Kidney capillary endothelial cell (primary cell): ENCODE data around the gene ABCC4.

Experiments
- DNase-seq: peaks from one replicate; pipeline ENCODE4 v3.0.0-alpha.2; 2018; ENCODE audit warnings: low spot score

The ABCC4 gene

GRCh38 chr13:95117092-95117491 lies 184.2 kb downstream of the ABCC4 start:
- DNase-seq: no peak

GRCh38 chr13:95115525-95115924 lies 185.7 kb downstream of the ABCC4 start:
- no peak for DNase-seq

GRCh38 chr13:95113601-95114000 lies 187.7 kb downstream of the ABCC4 start:
- no peak for DNase-seq

- DNase-seq: no peak
Measured at GRCh38 chr13:95112883-95113282, 188.4 kb downstream of the ABCC4 start.

GRCh38 chr13:95111608-95112007 lies 189.6 kb downstream of the ABCC4 start:
- DNase-seq: no peak

- DNase-seq: no peak
Measured at GRCh38 chr13:95106562-95106961, 194.7 kb downstream of the ABCC4 start.

- DNase-seq: no peak
Measured at GRCh38 chr13:95100525-95101433, 200.5 kb downstream of the ABCC4 start.

GRCh38 chr13:95099541-95099940 lies 201.7 kb downstream of the ABCC4 start:
- DNase-seq: no peak

GRCh38 chr13:95098916-95099315 lies 202.3 kb downstream of the ABCC4 start:
- DNase-seq: no peak

- no peak for DNase-seq
Measured at GRCh38 chr13:95091755-95092154, 209.5 kb downstream of the ABCC4 start.

- no peak for DNase-seq
Measured at GRCh38 chr13:95087746-95088305, 213.4 kb downstream of the ABCC4 start.

- DNase-seq: no peak
Measured at GRCh38 chr13:95086761-95087160, 214.5 kb downstream of the ABCC4 start.

GRCh38 chr13:95083758-95084157 lies 217.5 kb downstream of the ABCC4 start:
- peak; percentile 92 for DNase-seq

- DNase-seq: no peak
Measured at GRCh38 chr13:95083066-95083465, 218.2 kb downstream of the ABCC4 start.

GRCh38 chr13:95075506-95075905 lies 225.7 kb downstream of the ABCC4 start:
- DNase-seq: no peak

- no peak for DNase-seq
Measured at GRCh38 chr13:95074820-95075219, 226.4 kb downstream of the ABCC4 start.

- no peak for DNase-seq
Measured at GRCh38 chr13:95073747-95074311, 227.4 kb downstream of the ABCC4 start.

- DNase-seq: no peak
Measured at GRCh38 chr13:95067303-95067702, 233.9 kb downstream of the ABCC4 start.

GRCh38 chr13:95060014-95060519 lies 241.2 kb downstream of the ABCC4 start:
- DNase-seq: no peak

GRCh38 chr13:95059306-95059705 lies 241.9 kb downstream of the ABCC4 start:
- DNase-seq: no peak

GRCh38 chr13:95058680-95059079 lies 242.6 kb downstream of the ABCC4 start:
- DNase-seq: no peak

GRCh38 chr13:95056266-95056665 lies 245.0 kb downstream of the ABCC4 start:
- no peak for DNase-seq
